Measurements from ENCODE around the gene ACKR4. TPM values are rescaled to one million over a fixed set of nuclear protein-coding genes. Genes with fewer than 3 reads are reported as not detected.

ACKR4 gene
- total RNA-seq, 1 donor from 2014 or later = not detected

GRCh38 chr3:132624790-132625189 lies 27.7 kb downstream of the ACKR4 start:
- H3K4me3 ChIP-seq (ENCODE audit: low read depth, low read length) = no peak overlapping the region
- no peak for DNase-seq (ENCODE audit: low read depth)
- no peak for TF ChIP-seq CTCF (conservative IDR thresholded peaks at IDR 0.05; ENCODE audit: low read depth, low read length)

DNA sequence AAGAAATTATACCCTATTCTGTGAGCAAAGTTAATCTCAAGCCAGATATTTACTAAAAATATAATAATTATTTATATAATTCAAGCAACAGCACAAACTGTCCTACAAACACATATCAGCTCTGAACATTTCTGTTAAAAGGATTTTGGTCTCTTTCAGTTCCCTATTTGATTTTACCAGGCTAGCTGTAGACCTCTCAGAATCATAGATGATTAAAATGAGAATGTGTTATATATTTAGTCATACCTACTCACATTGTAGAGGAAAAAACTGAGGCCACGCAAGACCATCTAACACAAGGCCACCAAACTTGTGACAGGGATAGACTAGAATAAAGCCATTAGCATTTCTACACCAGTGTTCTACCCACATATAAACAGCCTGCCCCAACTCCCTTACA lies 28.5 kb downstream of the ACKR4 start:
- no peak for DNase-seq (ENCODE audit: low read depth)
- no peak for TF ChIP-seq CTCF (conservative IDR thresholded peaks at IDR 0.05; ENCODE audit: low read depth, low read length)
- no peak overlapping the region for H3K4me3 ChIP-seq (ENCODE audit: low read depth, low read length)

- no peak for TF ChIP-seq CTCF (conservative IDR thresholded peaks at IDR 0.05; ENCODE audit: low read depth, low read length)
- no peak for DNase-seq (ENCODE audit: low read depth)
- no peak overlapping the region for H3K4me3 ChIP-seq (ENCODE audit: low read depth, low read length)
Measured at GRCh38 chr3:132626955-132627354, 29.9 kb downstream of the ACKR4 start.

GRCh38 chr3:132628157-132628556 lies 31.1 kb downstream of the ACKR4 start:
- no peak overlapping the region for H3K4me3 ChIP-seq (ENCODE audit: low read depth, low read length)
- TF ChIP-seq CTCF (conservative IDR thresholded peaks at IDR 0.05; ENCODE audit: low read depth, low read length) = no peak
- DNase-seq (ENCODE audit: low read depth) = no peak

- no peak for DNase-seq (ENCODE audit: low read depth)
- no peak overlapping the region for H3K4me3 ChIP-seq (ENCODE audit: low read depth, low read length)
- TF ChIP-seq CTCF (conservative IDR thresholded peaks at IDR 0.05; ENCODE audit: low read depth, low read length) = no peak
Measured at GRCh38 chr3:132629928-132630327, 32.9 kb downstream of the ACKR4 start.

DNA sequence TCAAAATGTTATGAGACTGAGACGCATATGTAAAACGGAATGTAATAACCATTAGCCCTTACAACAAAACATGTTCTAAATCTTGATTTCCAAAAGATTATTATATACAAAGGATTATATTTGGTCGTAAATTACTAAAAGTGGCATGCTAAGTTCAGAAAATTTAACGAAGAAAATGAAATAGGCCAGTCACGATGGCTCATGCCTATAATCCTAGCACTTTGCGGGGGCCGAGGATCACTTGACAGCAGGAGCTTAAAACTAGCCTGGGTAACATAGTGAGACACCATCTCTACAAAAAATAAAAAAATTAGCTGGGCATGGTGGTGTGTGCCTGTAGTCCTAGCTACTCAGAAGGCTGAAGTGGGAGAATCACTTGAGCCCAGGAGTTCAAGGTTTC lies 33.5 kb downstream of the ACKR4 start:
- no peak overlapping the region for H3K4me3 ChIP-seq (ENCODE audit: low read depth, low read length)
- DNase-seq (ENCODE audit: low read depth) = no peak
- no peak for TF ChIP-seq CTCF (conservative IDR thresholded peaks at IDR 0.05; ENCODE audit: low read depth, low read length)

- no peak overlapping the region for H3K4me3 ChIP-seq (ENCODE audit: low read depth, low read length)
- TF ChIP-seq CTCF (conservative IDR thresholded peaks at IDR 0.05; ENCODE audit: low read depth, low read length) = no peak
- DNase-seq (ENCODE audit: low read depth) = no peak
Measured at GRCh38 chr3:132635052-132635451, 38.0 kb downstream of the ACKR4 start.
